SIG-M5 treated with dmso at 0.1 percent for 504 hours (cell line): ENCODE data around the gene VWA3A.
A peak's percentile ranks its signal among the peaks of the same experiment; 100 is the strongest.
"Not testable (repeated sequence)": the region's sequence is repeated elsewhere in the genome, so short reads cannot be mapped to it uniquely, and the experiment has no call there.

Experiments used
- DNase-seq: peaks from one replicate; lab custom pipeline; 2025; ENCODE audit not compliant: unreplicated experiment; lab: John Stamatoyannopoulos, UW

The VWA3A gene, protein sequence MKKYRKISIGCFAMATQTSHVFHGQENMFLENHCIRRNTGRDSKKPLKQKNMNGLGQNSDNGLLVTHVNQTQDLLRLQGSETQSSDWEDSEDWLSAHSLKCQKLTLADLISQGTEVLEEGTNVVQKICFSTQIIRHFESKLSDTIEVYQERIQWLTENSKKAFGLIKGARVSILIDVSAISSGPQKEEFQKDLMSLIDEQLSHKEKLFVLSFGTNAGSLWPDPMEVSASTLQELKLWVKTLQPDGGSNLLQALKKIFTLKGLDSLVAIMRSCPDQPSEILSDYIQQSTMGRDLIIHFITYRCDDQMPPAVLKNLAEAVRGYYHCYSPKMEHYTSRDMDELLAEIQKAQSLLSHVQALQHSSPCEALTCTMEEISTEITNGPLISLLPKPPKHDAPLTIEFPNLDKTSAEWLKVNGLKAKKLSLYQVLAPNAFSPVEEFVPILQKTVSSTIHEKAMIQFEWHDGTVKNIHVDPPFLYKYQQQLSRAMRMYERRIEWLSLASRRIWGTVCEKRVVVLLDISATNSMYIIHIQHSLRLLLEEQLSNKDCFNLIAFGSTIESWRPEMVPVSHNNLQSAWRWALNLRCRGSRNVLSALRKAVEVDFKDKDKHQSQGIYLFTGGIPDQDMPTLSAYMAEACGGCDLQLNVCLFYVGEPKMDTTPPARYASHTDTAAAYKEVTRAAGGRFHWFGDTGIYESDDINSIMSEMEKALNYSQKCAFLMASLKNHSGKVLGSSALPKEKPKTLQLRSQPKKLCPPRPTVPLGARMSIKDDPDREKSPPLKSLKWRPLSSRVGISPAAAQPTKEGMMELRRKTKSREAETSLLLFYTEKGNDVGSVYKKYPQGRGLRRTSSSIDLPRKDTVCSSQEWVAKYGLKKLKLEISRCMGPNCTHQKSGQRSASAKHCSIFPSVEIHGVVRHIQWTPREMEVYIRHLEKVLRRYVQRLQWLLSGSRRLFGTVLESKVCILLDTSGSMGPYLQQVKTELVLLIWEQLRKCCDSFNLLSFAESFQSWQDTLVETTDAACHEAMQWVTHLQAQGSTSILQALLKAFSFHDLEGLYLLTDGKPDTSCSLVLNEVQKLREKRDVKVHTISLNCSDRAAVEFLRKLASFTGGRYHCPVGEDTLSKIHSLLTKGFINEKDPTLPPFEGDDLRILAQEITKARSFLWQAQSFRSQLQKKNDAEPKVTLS

DNA sequence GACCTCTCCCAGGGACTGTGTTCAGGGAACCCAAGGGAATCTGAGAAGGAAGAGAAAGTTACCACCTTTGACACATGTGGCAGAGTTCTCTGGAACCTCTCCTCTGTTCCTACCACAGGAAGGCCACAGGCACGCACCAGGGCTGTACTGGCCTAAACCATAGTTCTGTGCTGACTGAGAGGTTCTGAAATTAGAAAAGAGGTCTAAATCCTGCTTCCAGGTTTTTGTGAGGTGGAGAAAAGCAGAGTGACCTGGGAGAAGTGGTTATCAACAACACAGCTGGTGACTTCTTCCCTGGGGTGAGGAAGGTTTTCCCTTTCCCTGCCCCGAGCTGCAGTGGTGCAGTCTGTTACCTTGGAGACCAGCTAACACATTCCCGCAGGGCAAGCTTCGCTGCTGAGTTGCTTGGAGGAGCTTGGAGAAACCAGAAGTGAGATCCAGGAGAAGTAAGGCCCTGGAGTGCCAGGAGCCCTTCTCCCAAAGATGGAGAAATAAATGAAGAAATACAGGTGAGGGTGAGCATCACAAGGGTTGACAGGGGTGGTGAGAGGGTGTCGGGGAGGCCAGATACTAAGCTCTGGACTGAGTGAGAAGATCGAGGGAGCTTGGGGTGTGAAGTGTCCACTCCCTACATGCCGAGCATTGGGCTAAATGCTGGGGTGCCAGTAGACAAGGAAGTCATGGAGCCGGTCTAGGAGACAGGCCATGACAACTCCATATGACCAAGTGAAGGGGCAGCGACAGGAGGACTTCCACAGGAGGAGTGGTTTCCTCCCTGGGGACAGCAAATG is at the start of gene VWA3A:
Gene VWA3A, plus strand, starts transcription at position 399 of the 791 bp plus-strand sequence. Its CDS starts 97 bp downstream, at position 496.
- no peak for DNase-seq

DNA sequence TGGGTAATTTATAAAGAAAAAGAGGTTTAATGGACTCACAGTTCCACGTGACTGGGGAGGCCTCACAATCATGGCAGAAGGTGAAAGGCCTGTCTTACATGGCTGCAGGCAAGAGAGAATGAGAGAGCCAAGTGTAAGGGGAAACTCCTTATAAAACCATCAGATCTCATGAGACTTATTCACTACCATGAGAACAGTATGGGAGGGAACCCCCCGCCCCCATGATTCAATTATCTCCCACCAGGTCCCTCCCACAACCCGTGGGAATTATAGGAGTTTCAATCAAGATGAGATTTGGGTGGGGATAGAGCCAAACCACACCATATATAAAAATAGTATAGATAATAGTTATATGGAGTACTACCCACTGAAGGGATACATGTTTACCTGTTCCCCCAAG is 48.5 kb upstream of the VWA3A start:
- not testable (repeated sequence) for DNase-seq

DNA sequence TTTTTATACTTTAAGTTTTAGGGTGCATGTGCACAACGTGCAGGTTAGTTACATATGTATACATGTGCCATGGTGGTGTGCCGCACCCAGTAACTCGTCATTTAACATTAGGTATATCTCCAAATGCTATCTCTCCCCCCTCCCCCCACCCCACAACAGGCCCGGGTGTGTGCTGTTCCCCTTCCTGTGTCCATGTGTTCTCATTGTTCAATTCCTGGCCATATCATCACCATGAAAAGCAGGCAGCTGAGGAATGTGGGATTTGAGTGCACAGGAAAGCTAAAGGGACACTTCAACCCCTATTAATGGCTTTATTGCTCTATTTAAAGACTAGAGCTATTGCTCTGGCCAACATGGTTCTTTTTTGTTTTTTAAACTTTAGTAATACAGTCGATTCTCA is 46.5 kb upstream of the VWA3A start:
- DNase-seq, result not testable (repeated sequence)

DNA sequence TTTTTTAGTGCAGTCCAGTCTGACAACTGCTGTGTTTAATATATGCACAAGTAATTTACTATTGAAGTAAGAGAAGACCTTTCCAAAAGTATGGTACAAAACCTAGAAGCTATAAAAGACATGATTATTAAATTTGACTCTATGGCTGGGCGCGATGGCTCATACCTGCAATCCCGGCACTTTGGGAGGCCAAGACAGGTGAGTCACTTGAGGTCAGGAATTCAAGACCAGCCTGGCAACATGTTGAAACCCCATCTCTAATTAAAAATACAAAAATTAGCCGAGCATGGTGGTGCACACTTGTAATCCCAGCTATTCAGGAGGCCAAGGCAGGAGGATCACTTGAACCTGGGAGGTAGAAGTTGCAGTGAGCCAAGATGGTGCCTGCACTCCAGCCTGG is 41.4 kb upstream of the VWA3A start:
- DNase-seq, result no peak

DNA sequence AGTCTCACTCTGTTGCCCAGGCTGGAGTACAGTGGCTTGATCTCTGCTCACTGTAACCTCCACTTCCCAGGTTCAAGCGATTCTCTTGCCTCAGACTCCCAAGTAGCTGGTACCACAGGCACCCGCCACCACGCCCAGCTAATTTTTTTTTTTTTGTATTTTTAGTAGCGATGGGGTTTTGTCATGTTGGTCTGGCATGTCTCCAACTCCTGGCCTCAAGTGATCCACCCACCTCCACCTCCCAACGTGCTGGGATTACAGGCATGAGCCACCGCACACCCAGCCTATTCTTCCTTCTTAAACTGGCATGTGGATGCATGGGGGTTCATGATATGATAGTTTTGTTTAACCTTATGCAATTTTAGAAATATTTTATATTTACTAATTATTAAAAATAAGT is 39.4 kb upstream of the VWA3A start:
- DNase-seq, result no peak

DNA sequence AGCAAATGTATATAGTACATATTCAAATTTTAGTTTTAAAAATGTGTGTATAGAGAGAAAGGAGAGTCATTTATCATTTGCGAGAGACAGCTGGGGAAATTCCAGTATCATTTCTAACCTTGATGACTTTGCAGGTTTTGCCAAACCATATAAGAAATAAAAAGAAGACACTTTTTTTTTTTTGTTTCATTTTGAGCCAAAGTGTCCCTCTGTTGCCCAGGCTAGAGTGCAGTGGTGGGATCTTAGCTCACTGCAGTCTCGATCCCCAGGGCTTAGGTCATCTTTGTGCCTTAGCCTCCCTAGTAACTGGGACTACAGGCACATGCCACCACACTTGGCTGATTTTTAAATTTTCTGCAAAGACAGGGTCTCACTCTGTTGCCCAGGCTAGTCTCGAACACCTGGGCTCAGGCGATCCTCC is 38.4 kb upstream of the VWA3A start:
- no peak for DNase-seq

DNA sequence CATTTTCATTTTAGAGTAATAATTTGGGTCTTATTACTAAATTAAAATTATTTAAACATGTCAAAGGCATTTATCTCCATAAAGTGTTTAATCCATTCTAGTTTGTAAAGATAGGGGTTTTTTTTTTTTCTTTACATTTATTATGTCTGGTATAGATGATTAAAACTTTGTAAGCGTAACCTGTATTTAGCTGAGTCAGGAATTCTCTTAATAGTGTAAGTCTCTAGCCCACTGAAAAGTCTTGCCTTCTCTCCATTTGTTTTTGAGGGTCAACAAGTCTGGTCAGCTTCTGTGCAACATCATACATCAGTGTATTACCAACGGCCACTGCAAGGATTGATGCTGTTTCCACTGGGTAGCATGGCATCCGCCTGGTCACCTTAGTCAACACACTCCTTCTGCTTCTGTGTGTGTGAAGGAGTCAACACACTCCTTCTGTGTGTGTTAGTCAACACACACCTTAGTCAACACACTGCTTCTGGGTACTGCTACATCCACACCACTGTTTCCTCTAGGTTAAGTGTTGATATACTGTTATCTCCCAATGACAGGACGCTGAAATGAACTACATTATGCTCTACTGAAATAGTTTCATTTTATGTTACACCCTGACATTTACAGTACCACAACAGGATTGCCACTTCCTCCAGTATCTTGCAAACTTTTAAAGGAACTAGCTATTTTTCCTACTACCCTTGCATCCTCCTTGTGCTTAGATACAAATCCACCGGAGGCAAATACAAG is 37.3 kb upstream of the VWA3A start:
- no peak for DNase-seq

DNA sequence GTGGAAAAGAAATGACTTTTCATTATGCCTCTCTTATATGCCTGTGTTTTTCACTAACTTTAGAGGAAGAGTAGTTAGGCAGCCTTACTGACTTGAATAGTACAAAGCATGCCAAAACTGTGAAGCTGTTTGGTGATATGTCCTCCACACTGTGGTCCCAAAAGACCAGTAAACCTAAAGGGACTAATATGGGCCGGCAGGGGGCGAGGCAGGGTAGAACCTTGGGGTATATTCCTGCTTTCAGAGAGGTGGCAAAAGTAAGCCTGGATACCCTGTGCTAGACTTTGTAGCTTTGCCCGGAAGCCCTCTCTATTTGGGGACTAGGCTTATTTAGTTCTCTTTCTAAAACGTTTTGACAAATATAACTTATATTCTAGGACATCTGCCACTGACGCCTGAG is 36.5 kb upstream of the VWA3A start:
- DNase-seq, result no peak

DNA sequence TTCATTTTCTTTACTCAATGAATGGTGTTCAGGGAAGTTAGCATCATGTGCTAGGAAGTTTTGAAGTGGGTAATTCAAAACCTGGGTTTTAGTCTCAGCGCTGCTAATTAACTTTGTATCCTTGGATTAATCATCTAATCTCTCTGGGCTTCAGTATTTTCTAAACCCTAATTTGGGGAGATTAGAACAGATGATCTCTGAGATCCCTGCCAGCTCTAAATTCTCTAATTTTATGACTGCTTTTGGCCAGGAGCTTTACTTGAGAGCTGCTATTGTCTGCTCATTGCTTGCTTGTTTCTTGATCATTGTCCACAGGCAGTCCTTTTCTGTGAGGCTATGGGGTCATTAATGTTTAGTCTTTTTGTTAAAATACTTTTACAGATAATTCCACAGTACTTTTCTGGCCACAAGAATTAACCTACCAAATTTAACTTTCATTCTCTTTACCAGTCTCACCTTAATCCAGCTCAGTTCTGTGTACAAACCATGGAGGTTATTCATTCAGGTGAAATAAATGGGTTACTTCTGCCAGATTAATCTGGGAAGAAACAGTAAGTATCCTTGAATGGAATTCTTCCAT is 28.4 kb upstream of the VWA3A start:
- no peak for DNase-seq

DNA sequence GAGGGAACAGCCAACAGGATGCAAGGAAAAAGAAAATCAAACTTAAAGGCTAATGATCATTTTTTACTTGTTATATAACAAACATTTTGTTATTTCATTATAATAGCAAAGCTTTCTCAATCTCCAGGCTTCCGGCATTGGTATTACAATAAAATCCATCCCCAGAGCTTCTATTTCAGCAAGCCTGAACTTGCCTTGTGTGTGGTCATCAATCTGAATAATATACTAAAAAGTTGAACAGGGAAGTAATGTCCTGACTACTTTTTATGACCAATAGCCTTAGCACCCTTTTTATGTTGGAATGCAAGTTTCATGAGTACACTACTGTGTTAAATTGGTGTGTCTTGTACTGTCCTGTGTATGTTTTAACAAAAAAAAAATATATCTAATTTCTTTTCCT is 27.1 kb upstream of the VWA3A start:
- DNase-seq, result no peak

DNA sequence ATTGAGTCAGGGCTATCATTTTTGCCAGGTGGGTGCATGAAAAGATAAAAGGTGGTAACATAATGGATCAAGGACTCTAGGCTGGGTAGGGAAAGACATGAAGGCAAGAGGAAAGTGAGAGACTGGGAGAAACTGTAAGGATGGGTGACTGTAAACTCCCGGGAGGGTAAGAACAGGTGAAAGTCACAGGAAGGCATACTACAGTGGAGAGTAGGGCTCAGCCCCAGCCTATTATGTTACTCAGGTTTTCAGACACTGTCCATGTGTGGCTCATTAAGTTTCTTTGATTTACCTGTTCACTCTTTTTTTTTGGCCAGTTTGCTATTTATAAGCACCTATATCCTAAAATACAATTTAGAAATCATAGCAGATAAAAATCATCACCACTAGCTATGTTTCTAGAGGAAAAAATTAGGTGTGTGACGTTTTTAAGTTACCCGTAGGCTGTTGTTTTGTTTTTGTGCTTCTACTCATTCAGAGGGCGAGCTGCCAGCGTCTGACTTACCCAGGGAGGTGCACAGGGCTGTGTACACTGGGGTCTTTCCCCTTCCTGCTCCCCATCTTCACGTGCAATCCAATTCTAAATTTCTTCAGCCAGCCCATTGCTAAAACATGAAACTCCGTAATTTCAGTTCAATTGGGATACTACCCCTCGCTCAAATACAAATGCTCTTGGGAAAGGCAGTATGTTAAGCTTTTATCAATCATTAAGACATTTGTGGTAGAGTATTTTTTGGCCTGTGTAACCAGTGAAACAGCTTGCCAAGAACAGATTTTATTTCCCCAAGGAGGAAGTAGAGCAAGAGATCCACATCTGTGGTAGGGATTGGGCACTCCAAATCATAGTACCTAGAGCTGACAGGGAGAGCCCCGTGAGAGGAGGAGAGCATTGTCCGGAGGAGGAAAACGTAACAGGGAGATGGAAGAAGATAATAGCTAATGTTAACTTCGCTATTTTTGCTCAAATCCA is 21.7 kb upstream of the VWA3A start:
- DNase-seq, result no peak

DNA sequence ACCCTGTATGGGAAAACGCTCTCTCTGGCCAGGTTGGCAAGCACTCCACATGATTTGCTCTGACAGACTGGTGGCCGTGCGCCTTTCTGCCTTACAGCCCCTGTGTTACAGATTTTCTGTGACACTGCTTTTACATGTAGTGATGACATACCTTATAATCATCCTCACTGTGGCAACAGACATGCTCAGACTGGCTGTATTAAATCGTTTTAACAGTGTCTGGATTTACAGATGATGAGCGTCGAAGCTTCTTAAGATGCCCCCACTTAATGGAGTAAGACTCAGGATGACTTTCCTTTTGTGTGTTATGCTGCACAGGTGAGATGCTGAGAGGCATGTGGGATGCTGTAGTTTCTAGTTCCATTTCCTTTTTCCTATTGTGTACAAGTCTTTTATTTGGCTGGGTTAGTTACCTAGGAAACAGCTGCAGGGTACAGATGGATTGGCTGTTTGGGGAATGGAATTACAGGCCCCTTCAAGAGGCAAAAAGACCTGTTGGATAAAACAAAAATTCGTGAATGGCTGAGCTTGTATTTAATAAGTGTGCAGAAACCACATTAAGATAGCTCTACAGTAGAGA is 20.9 kb upstream of the VWA3A start:
- DNase-seq, result no peak

DNA sequence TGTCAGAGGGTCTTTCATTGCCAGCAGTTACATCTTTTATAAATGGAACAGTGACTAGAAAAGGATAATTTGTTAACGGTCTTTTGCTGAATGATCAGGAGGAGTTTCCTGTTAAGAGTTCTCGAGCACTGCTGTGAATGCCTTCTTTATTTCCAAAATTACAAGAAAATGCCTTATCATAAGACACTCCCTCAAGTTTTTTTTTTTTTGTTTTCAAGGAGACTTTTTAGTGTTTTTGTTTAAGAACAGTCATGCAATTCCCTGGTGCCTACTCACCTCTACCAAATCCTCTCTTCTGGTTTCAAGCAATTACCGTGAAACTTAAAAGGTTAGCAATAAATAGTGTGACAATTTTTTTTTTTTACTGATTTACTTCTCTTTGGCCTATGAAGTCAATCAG is 19.0 kb upstream of the VWA3A start:
- DNase-seq, result no peak

DNA sequence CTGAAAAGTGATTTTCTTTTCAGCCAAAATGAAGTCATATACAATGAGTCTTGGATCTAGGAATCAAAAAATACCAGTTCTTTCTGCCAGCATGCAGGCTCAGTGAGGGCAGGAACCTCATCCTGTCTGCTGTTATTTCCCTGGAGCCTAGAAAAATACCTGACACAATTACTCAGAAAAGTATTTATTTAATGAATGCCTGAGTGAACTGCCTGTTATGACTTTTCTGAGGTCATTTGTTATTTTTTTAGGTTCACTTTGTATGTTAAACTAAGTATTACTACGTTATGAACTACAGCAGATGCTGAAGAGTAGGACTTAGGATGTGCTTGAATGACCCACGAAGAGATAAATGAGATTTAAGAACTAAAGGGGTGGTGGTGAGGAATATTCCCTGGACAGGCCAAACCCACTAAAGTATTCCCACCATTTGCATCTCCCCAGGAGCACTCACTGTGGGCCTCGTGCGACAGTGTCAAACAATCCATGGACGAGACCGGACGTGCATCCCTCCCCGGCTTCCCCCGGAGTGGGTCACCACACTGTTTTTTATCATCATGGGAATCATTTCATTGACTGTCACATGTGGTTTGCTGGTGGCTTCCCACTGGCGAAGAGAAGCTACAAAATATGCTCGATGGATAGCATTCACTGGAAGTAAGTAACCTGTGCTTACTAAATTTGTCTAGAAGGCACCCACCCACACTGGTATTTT is 17.1 kb upstream of the VWA3A start:
- no peak for DNase-seq

DNA sequence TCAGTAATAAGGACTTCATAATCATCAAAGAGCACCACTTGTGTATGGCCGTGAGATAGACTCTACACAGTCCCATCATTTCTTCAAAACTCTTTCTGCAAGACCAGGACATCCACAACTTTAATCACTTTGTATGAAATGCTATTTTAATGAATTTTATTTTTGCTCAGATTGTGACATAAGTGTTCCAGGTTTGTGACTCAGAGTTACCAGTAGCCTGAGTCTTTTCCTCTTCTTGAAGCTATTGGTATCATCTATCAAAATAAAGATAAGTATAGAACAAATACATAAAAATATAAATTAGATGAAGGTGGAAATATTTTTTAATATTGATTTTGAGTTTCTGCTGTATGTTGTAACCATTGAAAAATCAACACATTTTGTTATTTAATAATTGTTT is 16.6 kb upstream of the VWA3A start:
- no peak for DNase-seq

DNA sequence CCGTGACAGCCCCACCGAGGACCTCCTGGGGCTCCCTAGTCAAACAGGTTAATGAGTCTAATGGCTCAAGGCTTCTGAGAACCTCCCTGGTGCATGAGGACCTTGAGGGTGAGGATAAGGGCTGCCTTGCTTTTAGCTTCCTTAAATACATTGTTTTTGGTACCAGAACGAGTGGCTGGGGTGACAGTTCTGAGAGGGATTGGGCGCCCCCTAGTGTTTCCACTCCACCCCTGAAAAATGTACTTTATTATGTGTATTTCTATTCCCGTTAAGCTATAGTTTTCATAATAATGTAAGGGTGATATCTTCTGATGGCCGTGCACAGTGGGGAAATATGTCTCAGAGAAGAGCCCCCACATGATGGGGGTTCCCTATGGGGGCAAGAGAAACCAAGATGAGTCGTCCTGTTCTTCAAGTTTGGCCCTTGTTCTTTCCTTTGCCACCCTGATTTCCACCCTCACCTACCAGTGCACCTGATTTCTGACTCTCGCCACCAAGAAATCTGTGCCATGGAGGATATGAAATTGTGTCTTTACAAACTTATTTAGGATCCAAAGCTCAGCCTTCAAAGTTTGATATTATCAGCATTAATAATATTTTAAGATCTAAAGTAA is 14.5 kb upstream of the VWA3A start:
- peak; percentile 80 for DNase-seq

DNA sequence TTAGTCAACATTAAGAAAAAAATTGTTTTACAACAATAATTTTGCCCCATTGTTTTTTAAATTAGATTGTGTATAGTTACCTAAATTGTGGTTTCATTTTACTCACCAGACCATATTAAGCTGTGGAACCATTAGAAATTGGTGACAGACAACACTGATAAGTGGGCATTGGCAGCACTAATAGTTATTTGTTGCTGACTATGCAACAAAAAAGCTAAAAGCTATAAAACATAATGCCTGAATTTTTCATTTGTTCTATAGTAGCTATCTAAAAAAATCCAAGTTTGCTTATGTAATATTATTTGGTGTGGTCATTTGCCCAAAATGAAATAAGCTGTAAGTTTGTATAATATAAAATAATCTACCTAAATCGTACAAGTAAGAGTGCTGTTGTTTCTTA is 13.7 kb upstream of the VWA3A start:
- DNase-seq, result no peak
